HG03039 (cell line): ENCODE results near the gene EHD2.
"Not testable (repeated sequence)": the region's sequence is repeated elsewhere in the genome, so short reads cannot be mapped to it uniquely, and the experiment has no call there.

Experiments
- ATAC-seq: cut with Tn5 transposase; IDR thresholded peaks from one replicate; pipeline ENCODE4 v1.9.1; 2021; ENCODE audit warnings: mild to moderate bottlenecking, moderate library complexity; ENCODE audit not compliant: unreplicated experiment

EHD2 gene, protein sequence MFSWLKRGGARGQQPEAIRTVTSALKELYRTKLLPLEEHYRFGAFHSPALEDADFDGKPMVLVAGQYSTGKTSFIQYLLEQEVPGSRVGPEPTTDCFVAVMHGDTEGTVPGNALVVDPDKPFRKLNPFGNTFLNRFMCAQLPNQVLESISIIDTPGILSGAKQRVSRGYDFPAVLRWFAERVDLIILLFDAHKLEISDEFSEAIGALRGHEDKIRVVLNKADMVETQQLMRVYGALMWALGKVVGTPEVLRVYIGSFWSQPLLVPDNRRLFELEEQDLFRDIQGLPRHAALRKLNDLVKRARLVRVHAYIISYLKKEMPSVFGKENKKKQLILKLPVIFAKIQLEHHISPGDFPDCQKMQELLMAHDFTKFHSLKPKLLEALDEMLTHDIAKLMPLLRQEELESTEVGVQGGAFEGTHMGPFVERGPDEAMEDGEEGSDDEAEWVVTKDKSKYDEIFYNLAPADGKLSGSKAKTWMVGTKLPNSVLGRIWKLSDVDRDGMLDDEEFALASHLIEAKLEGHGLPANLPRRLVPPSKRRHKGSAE

DNA sequence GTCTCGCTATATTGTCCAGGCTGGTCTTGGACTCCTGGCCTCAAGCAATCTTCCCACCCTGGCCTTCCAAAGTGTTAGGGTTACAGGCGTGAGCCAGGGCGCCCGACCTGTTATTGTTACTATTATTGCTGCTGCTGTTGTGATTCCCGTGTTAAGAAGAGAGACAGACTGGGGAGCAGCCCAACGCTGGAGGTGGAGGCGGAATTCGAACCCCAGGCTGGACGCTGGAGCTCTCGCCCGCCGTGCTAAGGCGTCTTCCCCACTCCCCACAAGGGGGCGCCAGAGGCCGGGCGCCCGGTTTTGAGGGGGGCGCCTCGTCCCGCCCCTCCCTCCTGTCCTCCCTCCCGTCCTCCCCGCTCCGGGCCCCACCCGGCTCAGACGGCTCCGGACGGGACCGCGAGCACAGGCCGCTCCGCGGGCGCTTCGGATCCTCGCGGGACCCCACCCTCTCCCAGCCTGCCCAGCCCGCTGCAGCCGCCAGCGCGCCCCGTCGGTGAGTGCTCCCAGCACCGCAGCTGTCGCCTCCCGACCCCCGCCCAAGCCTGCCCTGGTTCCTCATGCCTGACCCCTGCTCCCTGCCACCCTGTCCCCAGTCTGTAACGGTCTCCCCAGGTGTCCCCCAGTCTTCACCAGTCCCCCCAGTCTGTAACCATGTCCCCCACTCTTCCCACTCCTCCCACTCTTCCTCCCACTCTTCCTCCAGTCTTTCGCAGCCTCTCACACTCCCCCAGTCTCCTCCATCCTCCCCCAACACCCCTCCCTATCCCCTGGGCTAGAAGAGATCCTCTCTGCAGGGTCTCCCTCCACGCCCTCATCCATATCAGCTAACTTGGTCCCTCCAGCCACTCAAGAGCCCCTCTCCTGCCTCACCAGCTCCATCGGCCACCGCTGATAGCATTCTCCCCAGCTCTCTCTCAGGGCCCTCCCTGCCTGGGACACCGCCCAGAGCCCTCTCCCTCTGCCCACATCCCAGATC is at the start of gene EHD2:
TSS of gene EHD2 (plus strand) at position 377 of the 976 bp plus-strand sequence. CDS start 3,191 bp downstream, outside the sequence.
- ATAC-seq = no peak

DNA sequence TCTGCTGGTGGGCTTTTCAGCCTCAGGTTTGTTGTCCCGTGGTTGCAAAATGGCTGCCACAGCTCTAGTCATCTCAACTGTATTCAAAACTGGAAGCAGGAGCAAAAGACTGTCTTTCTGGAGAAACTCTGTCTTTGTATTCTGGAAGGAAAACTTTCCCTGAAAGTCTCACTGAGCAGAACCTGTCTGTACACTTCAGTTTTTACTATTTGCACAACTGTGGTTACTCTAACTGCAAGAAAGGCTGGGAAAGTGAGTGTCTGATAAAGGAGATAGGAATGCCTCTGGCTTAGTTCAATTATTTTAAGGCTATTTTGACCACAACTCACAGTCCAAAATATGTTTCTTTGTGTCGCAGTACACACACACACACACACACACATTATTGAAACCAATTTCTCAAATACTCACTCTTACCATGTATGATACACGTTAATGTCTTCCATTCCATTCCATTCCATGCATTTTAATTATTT is 49.7 kb upstream of the EHD2 start:
- ATAC-seq = no peak

DNA sequence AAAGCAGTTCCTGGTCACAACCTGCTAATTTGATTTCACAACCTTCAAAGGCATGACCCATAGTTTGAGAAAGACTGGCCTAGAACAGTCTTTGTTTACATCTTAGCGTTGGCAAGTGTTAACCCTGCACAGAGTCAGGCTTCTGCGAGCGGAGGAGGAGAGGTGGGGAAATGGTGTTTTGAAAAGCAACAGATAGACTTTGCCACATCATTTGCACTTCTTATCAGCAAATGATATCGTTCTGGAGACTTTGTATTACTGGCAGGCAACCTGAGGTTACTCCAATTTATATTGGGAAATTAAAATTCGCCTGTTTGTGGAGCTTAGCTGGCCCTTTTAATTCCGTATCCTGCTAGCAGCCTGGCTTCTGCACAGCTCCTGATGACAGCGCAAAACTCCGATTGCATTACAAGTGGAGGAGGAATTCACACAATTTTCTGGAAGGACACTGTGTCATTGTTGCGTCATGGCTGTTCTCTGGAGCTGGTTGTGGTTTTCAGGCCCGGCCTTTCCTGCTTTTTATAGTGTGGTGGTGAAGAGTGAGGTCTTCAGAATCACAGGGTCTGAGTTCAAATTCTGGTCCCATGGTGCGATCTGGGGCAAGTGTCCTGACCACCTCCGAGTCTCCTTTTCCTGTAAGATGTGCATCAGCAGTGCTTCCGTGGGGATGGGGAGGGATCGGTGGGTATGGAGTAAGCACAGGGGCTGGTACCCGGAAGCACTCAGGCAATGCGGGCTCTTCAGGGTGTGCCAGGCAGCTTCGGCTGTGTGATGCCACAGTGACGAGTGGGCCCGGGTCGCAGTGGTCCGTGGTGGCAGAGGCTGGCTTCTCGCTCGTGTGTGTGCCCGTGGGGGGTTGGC is 49.1 kb upstream of the EHD2 start:
- ATAC-seq = no peak

DNA sequence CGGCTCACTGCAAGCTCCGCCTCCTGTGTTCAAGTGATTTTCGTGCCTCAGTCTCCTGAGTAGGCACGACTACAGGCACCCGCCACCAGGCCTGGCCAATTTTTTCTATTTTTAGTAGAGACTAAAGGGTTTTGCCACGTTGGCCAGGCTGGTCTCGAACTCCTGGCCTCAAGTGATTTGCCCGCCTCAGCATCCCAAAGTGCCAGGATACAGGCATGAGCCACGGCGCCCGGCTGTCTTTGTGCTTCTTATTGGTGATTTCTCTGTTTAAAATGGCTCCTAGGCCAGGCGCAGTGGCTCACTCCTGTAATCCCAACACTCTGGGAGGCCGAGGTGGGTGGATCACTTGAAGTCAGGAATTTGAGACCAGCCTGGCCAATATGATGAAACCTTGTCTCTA is 44.7 kb upstream of the EHD2 start:
- not testable (repeated sequence) for ATAC-seq

DNA sequence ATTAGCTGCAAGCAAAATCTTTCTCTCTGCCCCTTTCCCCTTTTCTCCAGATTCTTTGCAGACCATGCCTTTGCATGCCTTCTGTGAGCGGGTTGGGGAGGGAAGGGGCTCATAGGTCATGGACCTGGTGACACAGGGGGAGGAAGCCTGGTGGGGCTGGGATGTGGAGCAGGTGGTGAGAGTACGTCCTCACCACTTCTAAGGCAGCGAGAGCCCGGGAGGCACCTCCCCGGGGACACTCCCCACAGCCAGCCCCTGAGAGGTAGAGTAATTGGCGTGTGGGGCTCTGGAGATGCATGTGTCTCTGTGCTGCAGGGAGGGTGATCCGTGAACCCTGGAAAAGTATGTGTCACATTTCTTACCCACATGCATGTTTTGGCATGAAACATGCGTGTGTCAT is 42.5 kb upstream of the EHD2 start:
- no peak for ATAC-seq

DNA sequence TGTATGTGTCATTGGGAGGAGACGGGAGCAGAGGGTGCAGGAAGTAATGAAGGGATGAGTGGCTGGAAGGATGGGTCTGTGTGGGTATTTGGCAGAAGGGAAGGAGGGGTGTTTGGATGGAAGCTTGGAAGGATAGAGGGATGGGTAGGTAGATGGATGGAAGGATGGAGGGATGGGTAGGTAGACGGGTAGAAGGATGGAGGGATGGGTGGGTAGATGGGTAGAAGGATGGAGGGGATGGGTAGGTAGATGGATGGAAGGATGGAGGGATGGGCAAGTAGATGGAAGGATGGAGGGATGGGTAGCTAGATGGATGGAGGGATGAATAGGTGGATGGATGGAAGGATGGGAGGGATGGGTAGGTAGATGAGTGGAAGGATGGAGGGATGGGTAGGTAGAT is 41.7 kb upstream of the EHD2 start:
- no peak for ATAC-seq

DNA sequence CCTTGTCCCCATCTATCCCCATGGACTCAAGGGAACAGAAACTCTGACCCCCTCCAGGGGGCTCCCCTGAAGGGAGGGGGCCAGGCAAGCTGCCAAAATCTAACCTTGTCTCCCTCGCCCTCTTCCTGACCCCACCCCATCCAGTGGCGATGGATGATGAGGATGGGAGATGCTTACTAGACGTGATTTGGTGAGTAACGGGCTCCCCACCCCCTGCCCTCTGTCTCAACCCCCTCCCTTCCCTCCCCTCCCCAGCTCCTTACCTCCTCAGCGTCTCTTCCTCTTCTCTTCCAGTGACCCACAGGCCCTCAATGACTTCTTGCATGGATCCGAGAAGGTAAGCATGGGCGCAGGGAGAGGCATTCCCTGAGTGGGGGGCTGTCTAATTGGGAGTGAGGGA is 39.8 kb upstream of the EHD2 start:
- no peak for ATAC-seq

DNA sequence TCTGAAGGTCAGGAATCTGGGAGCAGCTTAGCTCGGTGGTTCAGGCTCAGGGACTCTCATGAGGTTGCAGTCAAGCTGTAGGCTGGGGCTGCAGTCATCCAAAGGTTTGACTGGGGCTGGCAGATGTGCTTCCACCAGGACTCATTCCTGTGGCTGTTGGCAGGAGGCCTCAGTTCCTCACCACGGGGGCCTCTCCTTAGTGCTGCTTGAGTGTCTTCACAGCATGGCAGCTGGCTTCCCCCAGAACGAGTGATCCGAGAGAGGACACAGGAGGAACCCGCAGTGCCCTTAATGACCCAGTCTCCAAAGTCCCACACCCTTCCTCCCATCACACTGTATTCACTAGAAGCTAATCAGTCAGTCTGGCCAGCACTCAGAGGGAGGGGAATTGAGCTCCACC is 38.7 kb upstream of the EHD2 start:
- no peak for ATAC-seq

DNA sequence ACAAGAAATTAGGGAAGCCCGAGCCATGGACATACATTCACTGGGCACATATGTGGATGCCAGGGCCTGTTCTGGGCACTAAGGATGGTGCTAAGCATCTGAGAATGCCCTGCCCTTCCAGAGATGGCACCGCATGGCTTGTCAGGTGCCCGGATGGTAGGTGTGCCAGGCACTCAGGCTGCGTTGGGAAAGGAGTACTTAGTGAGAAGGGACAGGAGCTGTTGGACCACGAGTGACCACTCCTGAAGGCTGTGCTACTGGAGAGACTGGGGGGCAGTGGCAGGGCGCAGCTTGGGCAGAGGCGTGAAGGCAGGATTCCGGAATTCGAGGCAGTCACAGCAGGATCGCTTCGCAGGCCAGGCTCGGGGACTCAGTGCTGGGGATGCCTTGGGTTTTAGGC is 38.0 kb upstream of the EHD2 start:
- no peak for ATAC-seq

DNA sequence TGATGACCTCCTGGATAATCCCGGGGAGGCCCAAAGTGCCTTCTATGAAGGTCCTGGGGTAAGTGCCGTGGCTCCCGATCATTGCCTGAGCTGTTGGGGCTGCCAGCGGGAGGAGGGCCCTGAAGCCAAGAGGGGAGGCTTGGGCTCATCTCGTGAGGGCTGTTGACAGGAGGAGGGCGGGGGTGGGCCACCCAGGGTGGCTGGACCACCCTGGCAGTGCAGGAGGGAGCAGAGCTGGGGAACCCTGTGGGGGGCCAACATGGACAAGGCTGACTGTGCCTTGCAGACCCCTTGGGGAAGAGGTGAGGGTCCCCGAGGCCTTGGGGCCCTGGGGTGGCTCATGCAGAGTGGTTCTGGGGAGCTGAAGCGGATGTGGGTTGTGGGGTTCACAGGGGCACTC is 37.4 kb upstream of the EHD2 start:
- ATAC-seq = no peak

DNA sequence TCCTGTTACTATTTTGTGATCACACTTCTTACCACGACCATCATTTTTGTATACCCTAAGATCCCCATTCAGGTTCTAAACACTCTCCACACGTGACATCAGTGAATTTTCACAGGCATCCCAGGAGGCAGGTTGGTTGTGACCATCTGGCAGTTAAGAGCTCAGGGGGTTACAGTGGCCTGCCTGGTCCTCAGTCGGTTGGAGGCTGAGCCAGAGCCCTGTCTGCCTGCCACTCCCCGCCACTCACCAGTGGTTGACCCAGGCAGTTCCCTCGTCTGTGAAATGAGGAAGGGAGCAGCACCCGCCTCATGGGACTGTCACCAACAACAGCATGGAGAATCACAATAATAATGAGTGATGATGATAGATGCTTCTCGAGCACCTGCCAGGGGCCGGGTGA is 36.4 kb upstream of the EHD2 start:
- ATAC-seq = no peak

DNA sequence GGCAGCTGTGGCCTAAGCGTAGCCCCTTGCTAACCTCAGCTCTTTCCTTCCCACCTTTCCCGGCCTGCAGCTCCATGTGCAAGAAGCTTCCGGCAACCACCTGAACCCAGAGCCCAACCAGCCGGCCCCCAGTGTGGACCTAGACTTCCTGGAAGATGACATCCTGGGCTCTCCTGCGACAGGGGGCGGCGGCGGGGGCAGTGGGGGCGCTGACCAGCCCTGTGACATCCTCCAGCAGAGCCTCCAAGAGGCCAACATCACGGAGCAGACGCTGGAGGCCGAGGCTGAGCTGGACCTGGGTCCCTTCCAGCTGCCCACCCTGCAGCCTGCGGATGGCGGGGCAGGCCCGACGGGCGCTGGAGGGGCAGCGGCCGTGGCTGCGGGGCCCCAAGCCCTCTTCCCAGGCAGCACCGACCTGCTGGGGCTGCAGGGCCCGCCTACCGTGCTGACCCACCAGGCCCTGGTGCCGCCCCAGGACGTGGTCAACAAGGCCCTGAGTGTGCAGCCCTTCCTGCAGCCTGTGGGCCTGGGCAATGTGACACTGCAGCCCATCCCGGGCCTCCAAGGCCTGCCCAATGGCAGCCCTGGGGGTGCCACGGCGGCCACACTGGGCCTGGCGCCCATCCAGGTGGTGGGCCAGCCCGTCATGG is 33.8 kb upstream of the EHD2 start:
- ATAC-seq = no peak

DNA sequence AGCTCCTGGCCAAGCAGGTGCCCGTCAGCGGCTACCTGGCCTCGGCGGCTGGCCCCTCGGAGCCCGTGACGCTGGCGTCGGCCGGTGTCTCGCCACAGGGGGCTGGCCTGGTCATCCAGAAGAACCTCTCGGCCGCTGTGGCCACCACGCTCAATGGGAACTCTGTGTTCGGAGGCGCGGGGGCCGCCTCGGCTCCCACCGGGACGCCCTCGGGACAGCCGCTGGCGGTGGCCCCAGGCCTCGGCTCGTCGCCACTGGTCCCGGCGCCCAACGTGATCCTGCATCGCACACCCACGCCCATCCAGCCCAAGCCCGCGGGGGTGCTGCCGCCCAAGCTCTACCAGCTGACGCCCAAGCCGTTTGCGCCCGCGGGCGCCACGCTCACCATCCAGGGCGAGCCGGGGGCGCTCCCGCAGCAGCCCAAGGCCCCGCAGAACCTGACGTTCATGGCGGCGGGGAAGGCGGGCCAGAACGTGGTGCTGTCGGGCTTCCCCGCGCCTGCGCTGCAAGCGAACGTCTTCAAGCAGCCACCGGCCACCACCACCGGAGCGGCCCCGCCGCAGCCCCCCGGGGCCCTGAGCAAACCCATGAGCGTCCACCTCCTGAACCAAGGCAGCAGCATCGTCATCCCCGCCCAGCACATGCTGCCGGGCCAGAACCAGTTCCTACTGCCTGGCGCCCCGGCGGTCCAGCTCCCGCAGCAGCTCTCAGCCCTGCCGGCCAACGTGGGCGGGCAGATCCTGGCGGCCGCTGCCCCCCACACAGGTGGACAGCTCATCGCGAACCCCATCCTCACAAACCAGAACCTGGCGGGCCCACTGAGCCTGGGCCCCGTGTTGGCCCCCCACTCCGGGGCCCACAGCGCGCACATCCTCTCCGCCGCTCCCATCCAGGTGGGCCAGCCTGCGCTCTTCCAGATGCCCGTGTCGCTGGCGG is 33.0 kb upstream of the EHD2 start:
- no peak for ATAC-seq

DNA sequence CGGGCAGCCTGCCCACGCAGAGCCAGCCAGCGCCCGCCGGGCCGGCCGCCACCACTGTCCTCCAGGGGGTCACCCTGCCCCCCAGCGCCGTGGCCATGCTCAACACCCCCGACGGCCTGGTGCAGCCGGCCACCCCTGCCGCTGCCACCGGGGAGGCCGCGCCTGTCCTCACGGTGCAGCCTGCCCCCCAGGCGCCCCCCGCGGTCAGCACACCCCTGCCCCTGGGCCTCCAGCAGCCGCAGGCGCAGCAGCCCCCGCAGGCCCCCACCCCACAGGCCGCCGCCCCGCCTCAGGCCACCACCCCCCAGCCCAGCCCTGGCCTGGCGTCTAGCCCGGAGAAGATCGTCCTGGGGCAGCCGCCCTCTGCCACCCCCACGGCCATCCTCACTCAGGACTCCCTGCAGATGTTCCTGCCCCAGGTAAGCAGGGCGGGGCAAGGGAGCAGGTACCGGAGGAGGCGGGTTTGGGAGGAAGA is 32.3 kb upstream of the EHD2 start:
- ATAC-seq = no peak

DNA sequence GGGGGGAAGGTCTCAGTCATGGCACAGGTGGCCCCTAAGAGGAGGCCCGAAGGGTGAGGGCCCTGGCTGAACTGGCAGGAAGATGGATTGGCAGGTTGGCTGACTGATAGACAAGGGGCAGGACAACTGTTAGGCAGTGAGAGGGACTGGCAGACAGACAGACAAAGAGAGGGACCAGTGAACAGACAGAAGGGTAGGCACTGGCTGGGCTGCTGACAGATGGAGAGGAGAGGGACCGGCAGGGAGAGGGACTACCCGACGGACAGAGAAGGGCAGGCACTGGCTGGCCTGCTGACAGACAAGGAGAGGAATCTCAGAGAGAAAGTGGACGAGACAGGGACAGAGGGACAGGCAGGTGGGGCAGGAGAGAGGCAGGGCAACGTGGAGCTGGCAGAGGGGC is 31.8 kb upstream of the EHD2 start:
- no peak for ATAC-seq

DNA sequence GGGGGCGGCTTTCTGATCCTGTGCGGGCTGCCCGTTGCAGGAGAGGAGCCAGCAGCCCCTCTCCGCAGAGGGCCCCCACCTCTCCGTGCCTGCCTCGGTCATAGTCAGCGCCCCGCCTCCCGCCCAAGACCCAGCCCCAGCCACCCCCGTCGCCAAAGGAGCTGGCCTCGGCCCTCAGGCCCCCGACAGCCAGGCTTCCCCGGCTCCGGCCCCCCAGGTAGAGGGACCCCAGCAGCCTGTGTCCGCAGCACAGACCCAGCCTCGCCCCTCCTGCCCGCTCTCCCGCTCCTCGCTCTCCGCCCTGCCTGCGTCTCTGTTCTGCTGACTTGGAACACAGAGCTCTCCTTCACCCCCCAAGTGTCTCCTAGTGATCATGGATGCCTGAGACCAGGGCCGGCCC is 31.3 kb upstream of the EHD2 start:
- ATAC-seq = no peak

DNA sequence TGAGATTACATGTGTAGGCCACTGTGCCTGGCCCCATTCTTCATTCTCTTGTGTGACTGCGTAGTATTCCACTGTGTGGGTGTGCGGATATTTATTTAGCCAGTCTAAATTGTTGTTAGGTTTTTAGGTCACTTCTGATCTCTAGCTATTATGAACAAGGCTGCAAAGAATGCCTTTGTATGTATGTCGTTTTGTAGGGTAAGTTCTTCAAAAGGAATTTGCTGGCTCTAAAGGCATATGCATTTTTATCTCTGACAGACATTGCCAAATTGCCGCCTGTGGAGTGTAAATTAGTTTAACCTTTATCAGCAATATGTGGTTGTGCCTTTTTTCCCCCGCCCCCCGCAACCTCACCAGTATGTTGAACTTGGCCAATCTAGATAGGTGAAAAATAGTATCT is 30.3 kb upstream of the EHD2 start:
- no peak for ATAC-seq

DNA sequence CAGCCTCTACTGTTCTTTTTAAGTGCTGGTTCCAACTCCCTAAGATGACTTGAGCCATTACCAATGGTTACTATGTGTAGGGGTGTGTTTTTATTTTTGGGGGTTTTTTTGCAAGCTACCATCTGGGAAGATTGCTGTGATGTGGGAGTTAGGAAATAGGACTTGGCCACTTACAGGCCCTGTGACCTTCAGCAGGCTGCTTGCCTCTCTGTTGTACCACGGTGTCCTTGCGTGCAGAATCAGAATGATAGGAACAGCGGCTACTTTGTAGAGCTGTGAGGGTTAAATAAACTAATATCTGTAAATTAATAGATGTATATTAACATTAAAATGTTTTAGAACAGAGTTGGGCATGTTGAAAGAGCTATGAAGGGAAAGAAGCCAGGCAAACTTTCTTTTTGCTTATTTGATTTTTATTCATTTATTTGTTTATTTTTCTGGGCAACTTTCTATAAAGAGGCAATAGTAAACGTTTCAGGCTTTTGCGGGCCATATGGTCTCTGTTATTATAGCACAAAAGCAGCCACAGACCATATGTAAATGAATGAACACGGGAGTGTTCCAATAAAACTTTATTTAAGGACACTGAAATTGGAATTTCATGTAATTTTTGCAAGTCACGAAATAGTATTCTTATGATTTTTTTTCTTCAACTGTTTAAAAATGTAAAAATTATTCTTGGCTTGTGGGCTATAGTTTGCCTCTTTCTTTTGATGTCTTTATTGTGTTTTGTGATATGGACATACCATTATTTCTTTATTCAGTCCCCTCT is 26.4 kb upstream of the EHD2 start:
- no peak for ATAC-seq
